Neural cell (in vitro differentiated cells): Measurements from ENCODE around the gene PRSS57. TPM values are rescaled to one million over a fixed set of nuclear protein-coding genes. Genes with fewer than 3 reads are reported as not detected.

Experiments used
- H2AFZ ChIP-seq: fragments of 200-600, 300-800 bp; sonication (generic), shearing (Covaris generic); 2 replicates; pipeline ENCODE4 v1.6.0; 2014; ENCODE audit warnings: low read depth, mild to moderate bottlenecking, antibody characterized with exemption, low read length, moderate library complexity
- H3F3A ChIP-seq: fragments of 200-600 bp; shearing (Covaris generic); 2 replicates; pipeline ENCODE4 v1.6.1; 2016; ENCODE audit warnings: mild to moderate bottlenecking, moderate library complexity, mixed read lengths, antibody characterized with exemption, low read length; ENCODE audit not compliant: insufficient read depth, poor library complexity, severe bottlenecking
- H3K27ac ChIP-seq: fragments of 200-600, 300-800 bp; sonication (generic), shearing (Covaris generic); 2 replicates; pipeline ENCODE4 v1.5.1; 2014; ENCODE audit warnings: mild to moderate bottlenecking, low read length, moderate library complexity
- H3K27me3 ChIP-seq: fragments of 300-800, 200-600 bp; sonication (generic), shearing (Covaris generic); 2 replicates; pipeline ENCODE4 v1.6.0; 2014; ENCODE audit warnings: mild to moderate bottlenecking, low read depth, low read length, moderate library complexity; ENCODE audit not compliant: insufficient read depth
- H3K36me3 ChIP-seq: fragments of 300-800, 200-600 bp; sonication (generic), shearing (Covaris generic); 2 replicates; pipeline ENCODE4 v1.5.1; 2014; ENCODE audit warnings: mild to moderate bottlenecking, antibody characterized with exemption, low read length, moderate library complexity; ENCODE audit not compliant: insufficient read depth
- H3K4me2 ChIP-seq: fragments of 300-800, 200-600 bp; sonication (generic), shearing (Covaris generic); 2 replicates; pipeline ENCODE4 v1.6.0; 2014; ENCODE audit warnings: mild to moderate bottlenecking, low read length
- H3K4me3 ChIP-seq: fragments of 300-800, 200-600 bp; sonication (generic), shearing (Covaris generic); 2 replicates; pipeline ENCODE4 v1.5.1; 2014; ENCODE audit warnings: mild to moderate bottlenecking, low read length, moderate library complexity
- H3K79me2 ChIP-seq: fragments of 200-600 bp; shearing (Covaris generic); replicated peaks from 2 replicates; pipeline ENCODE4 v1.6.0; 2014; ENCODE audit warnings: mild to moderate bottlenecking, low read length, moderate library complexity; ENCODE audit not compliant: insufficient read depth
- H3K9ac ChIP-seq: fragments of 300-800, 200-600 bp; sonication (generic), shearing (Covaris generic); 2 replicates; pipeline ENCODE4 v1.6.1; 2016; ENCODE audit warnings: mild to moderate bottlenecking, low read length, mixed read lengths
- H3K9me2 ChIP-seq: fragments of 200-600 bp; shearing (Covaris generic); 2 replicates; pipeline ENCODE4 v1.6.1; 2016; ENCODE audit warnings: mild to moderate bottlenecking, low read length, mixed read lengths; ENCODE audit not compliant: insufficient read depth
- H3K9me3 ChIP-seq: fragments of 200-600, 300-800 bp; sonication (generic), shearing (Covaris generic); 2 replicates; pipeline ENCODE4 v1.6.1; 2016; ENCODE audit warnings: mild to moderate bottlenecking, mixed run types, low read length, moderate library complexity, mixed read lengths
- H4K20me1 ChIP-seq: fragments of 200-600 bp; shearing (Covaris generic); 2 replicates; pipeline ENCODE4 v1.6.1; 2016; ENCODE audit warnings: mild to moderate bottlenecking, mixed run types; ENCODE audit not compliant: insufficient read depth
- EP300 ChIP-seq: fragments of 450-650 bp; conservative IDR thresholded peaks from 2 replicates; pipeline ENCODE4 v1.6.1; 2014; ENCODE audit warnings: antibody characterized with exemption, mild to moderate bottlenecking, moderate library complexity; ENCODE audit not compliant: poor library complexity, severe bottlenecking
- EZH2 ChIP-seq: fragments of 200-600, 300-800 bp; shearing (Covaris generic), sonication (generic); IDR thresholded peaks from 2 replicates; pipeline ENCODE4 v1.6.1; 2014; ENCODE audit warnings: antibody characterized with exemption, low read length, borderline replicate concordance, mild to moderate bottlenecking; ENCODE audit not compliant: insufficient read depth, poor library complexity, severe bottlenecking
- POLR2AphosphoS5 ChIP-seq: IDR thresholded peaks from 2 replicates; pipeline ENCODE4 v1.6.1; 2012
- RAD21 ChIP-seq: fragments of 450-650 bp; conservative IDR thresholded peaks from 2 replicates; pipeline ENCODE4 v1.6.1; 2014; ENCODE audit warnings: antibody characterized with exemption, mild to moderate bottlenecking, moderate library complexity
- polyA plus RNA-seq: library from polyadenylated mRNA; depleted of rRNA; stranded (reverse); fragments of >200 nt; gene quantifications from 2 replicates; pipeline ENCODE4 v1.2.3, GENCODE V29; 2014
- TF ChIP-seq, protein P1 (sequence below): IDR thresholded peaks from 2 replicates; pipeline ENCODE4 v1.6.1; 2012; ENCODE audit warnings: borderline replicate concordance

The PRSS57 gene
- polyA plus RNA-seq, 1 donor from 2014 or later, result not detected

DNA sequence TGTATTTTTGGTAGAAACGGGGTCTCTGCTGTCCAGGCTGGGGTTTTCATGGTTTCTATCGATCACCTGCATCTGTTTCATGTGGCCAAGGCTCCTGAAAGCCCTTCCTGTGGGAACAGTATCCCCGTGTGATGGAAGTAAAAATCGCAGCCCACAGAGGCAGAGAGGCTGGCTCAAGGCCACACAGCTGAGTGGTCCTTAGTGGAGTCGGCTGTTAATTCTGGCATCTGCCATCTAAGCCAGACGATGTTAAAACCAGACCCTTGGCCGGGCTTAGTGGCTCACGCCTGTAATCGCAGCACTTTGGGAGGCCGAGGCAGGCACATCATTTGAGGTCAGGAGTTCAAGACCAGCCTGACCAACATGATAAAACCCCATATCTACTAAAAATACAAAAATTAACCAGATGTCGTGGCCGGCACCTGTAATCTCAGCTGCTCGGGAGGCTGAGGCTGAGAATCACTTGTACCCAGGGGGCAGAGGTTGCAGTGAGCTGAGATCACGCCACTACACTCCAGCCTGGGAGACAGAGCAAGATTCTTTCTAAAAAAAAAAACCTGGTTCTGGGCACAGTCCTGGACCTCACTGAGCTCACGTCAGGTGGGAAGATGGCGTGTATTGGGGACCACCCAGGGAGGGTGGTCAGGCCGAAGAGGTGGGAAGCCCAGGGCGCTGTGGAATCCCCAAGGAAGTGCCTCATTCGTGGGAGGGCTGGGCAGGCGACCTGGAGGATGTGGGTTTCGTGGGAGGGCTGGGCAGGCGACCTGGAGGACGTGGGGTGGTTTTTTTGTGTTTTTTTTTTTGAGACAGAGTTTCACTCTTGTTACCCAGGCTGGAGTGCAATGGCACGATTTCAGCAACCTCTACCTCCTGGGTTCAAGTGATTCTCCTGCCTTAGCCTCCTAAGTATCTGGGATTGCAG, 37.2 kb upstream of the PRSS57 start:
- Histone ChIP-seq H3K27ac (no peak overlapping the region), H3K9me2 (no peaks in the 10 kb centered on the region), H3F3A (no peaks in the 10 kb centered on the region), H3K9ac (no peak overlapping the region), H2AFZ (no peak overlapping the region), H3K36me3 (peaks cover 3% of the 10 kb centered on the region), H3K4me3 (no peak overlapping the region), H3K27me3 (no peaks in the 10 kb centered on the region), H3K9me3 (no peaks in the 10 kb centered on the region), H4K20me1 (no peaks in the 10 kb centered on the region), H3K79me2 (no peaks in the 10 kb centered on the region), H3K4me2 (no peak overlapping the region)
- TF ChIP-seq EP300 (no peak), POLR2AphosphoS5 (no peak), RAD21 (no peak)
- TF ChIP-seq, protein P1, sequence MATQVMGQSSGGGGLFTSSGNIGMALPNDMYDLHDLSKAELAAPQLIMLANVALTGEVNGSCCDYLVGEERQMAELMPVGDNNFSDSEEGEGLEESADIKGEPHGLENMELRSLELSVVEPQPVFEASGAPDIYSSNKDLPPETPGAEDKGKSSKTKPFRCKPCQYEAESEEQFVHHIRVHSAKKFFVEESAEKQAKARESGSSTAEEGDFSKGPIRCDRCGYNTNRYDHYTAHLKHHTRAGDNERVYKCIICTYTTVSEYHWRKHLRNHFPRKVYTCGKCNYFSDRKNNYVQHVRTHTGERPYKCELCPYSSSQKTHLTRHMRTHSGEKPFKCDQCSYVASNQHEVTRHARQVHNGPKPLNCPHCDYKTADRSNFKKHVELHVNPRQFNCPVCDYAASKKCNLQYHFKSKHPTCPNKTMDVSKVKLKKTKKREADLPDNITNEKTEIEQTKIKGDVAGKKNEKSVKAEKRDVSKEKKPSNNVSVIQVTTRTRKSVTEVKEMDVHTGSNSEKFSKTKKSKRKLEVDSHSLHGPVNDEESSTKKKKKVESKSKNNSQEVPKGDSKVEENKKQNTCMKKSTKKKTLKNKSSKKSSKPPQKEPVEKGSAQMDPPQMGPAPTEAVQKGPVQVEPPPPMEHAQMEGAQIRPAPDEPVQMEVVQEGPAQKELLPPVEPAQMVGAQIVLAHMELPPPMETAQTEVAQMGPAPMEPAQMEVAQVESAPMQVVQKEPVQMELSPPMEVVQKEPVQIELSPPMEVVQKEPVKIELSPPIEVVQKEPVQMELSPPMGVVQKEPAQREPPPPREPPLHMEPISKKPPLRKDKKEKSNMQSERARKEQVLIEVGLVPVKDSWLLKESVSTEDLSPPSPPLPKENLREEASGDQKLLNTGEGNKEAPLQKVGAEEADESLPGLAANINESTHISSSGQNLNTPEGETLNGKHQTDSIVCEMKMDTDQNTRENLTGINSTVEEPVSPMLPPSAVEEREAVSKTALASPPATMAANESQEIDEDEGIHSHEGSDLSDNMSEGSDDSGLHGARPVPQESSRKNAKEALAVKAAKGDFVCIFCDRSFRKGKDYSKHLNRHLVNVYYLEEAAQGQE, result no peak

DNA sequence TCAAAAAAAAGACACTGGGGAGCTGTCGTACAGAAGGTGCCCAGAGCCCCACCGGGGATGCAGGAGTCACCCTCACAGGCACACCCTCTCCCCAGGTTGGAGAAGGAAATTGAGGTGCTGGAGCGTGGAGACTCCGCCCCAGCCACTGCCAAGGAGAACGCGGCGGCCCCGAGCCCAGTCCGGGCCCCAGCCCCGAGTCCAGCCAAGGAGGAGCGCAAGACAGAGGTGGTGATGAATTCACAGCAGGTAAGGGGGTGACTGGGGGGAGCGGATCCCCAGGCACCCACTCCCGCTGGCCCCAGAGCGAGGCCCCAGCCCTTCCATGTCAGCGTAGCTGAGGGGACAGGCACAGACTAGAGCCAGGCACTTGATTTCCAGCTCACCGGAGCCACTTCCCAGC, 35.7 kb upstream of the PRSS57 start:
- Histone ChIP-seq H3K36me3 (peaks cover 3% of the 10 kb centered on the region), H3K9me2 (no peaks in the 10 kb centered on the region), H4K20me1 (no peaks in the 10 kb centered on the region), H3K79me2 (no peaks in the 10 kb centered on the region), H3K27me3 (no peaks in the 10 kb centered on the region), H2AFZ (no peak overlapping the region), H3F3A (no peaks in the 10 kb centered on the region), H3K4me2 (no peak overlapping the region), H3K9me3 (no peaks in the 10 kb centered on the region), H3K27ac (no peak overlapping the region), H3K4me3 (no peak overlapping the region), H3K9ac (no peak overlapping the region)
- no peak for TF ChIP-seq RAD21
- TF ChIP-seq EZH2, result no peak
- TF ChIP-seq POLR2AphosphoS5, result no peak
- TF ChIP-seq, protein P1, result no peak
